HepG2 (cell line): ENCODE results near the gene KLF3. TPM values are rescaled to one million over a fixed set of nuclear protein-coding genes. Genes with fewer than 3 reads are reported as not detected.

Experiments used
- ATAC-seq: fragments of 200-7000 bp; cut with Tn5 transposase; 3 replicates; pipeline ENCODE4 v1.9.1; 2020; ENCODE audit warnings: mild to moderate bottlenecking, moderate library complexity
- BruUV-seq: library from RNA; stranded (reverse); fragments of 400-500 nt; replicated peaks from 2 replicates; lab custom pipeline; 2021; lab: Mats Ljungman, UMichigan
- CTCF ChIA-PET: fragments of 300-600 bp; formaldehyde crosslinking; extraction: SDS; loops from one replicate; lab custom pipeline; 2021; ENCODE audit warnings: low total read pairs, inconsistent platforms, low intra/inter-chr PET ratio; lab: Yijun Ruan, JAX
- POLR2A ChIA-PET: fragments of 350-600 bp; sonication (Branson Sonifier 250); formaldehyde crosslinking; loops from one replicate; lab custom pipeline; 2020; ENCODE audit warnings: antibody characterized with exemption, inconsistent platforms; lab: Yijun Ruan, JAX
- DNase-seq: peaks from one replicate; pipeline ENCODE4 v3.0.0-alpha.2; 2015; ENCODE audit warnings: low spot score
- FAIRE-seq: peaks from 3 replicates; lab custom pipeline; 2011; peaks lifted over from hg19 to GRCh38; lab: Jason Lieb, UNC
- H2AFZ ChIP-seq: one replicate; pipeline ENCODE4 v1.6.1; 2011; ENCODE audit warnings: low read length, inconsistent platforms
- H3K27ac ChIP-seq: fragments of 300-600 bp; 3 replicates; pipeline ENCODE4 v1.8.0; 2011; ENCODE audit warnings: mixed run types, mild to moderate bottlenecking, mixed read lengths, low read length, inconsistent platforms; ENCODE audit not compliant: insufficient read depth; ENCODE audit errors: extremely low read length
- H3K27me3 ChIP-seq, 2 experiments: fragments of 200-600 bp in 1 of 2; 2 replicates in 1 of 2; 3 replicates in 1 of 2; pipeline versions ENCODE4 v1.6.0 to v1.8.0; 2011; ENCODE audit warnings: low read length in 2 of 2, mild to moderate bottlenecking in 2 of 2, moderate library complexity in 2 of 2, inconsistent platforms in 1 of 2; ENCODE audit not compliant: insufficient read depth in 2 of 2, control insufficient read depth in 1 of 2
- H3K36me3 ChIP-seq, 2 experiments: fragments of 200-600 bp in 1 of 2; replicated peaks in 1 of 2; 2 replicates in 1 of 2; 3 replicates in 1 of 2; pipeline versions ENCODE4 v1.5.1 to v1.8.0; 2011; ENCODE audit warnings: low read length in 2 of 2, inconsistent platforms in 1 of 2; ENCODE audit not compliant: insufficient read depth in 2 of 2, control insufficient read depth in 1 of 2
- H3K4me1 ChIP-seq: 2 replicates; pipeline ENCODE4 v1.5.1; 2012; ENCODE audit warnings: low read length, inconsistent platforms; ENCODE audit not compliant: insufficient read depth
- H3K4me2 ChIP-seq: 2 replicates; pipeline ENCODE4 v1.6.0; 2011; ENCODE audit warnings: low read depth, low read length, inconsistent platforms
- H3K4me3 ChIP-seq, 3 experiments: fragments of 200-600 bp in 1 of 3; sonication (generic), shearing (Covaris generic) in 1 of 3; replicated peaks in 1 of 3; 2 replicates each; pipeline ENCODE4 v1.5.1; 2011 to 2016; ENCODE audit warnings: low read length in 3 of 3, inconsistent platforms in 2 of 3, low read depth in 2 of 3, mild to moderate bottlenecking in 2 of 3, control low read depth in 1 of 3, mixed read lengths in 1 of 3; ENCODE audit not compliant: insufficient read depth in 1 of 3
- H3K79me2 ChIP-seq: one replicate; pipeline ENCODE4 v1.6.1; 2011; ENCODE audit warnings: low read length, inconsistent platforms; ENCODE audit not compliant: insufficient read depth
- H3K9ac ChIP-seq: 2 replicates; pipeline ENCODE4 v1.6.0; 2011; ENCODE audit warnings: mild to moderate bottlenecking, low read depth, low read length, inconsistent platforms; ENCODE audit not compliant: insufficient read depth
- H3K9me3 ChIP-seq: 2 replicates; pipeline ENCODE4 v1.5.1; 2012; ENCODE audit warnings: mild to moderate bottlenecking, low read length
- H4K20me1 ChIP-seq: 2 replicates; pipeline ENCODE4 v1.6.0; 2011; ENCODE audit warnings: inconsistent platforms, mild to moderate bottlenecking, low read length, moderate library complexity; ENCODE audit not compliant: insufficient read depth
- CBX1 ChIP-seq: IDR thresholded peaks from one replicate; pipeline ENCODE4 v1.6.1; 2016; ENCODE audit warnings: antibody characterized with exemption, low read depth
- DMTF1 ChIP-seq: sonication (generic); formaldehyde crosslinking; IDR thresholded peaks from 2 replicates; pipeline ENCODE4 v1.4.0; 2020; ENCODE audit warnings: mild to moderate bottlenecking, missing genetic modification reagents
- KDM5B ChIP-seq: sonication (generic); formaldehyde crosslinking; IDR thresholded peaks from 2 replicates; pipeline ENCODE4 v1.4.0; 2020; ENCODE audit warnings: missing genetic modification reagents, mild to moderate bottlenecking, borderline replicate concordance
- MAFF ChIP-seq: IDR thresholded peaks from 2 replicates; pipeline ENCODE4 v1.6.1; 2011; ENCODE audit warnings: low read depth, low read length, improper control_type of control experiment
- MIER3 ChIP-seq: IDR thresholded peaks from 2 replicates; pipeline ENCODE4 v1.6.1; 2016; ENCODE audit warnings: missing compliant biosample characterization, borderline replicate concordance
- NBN ChIP-seq: fragments of 450-650 bp; conservative IDR thresholded peaks from 2 replicates; pipeline ENCODE4 v1.6.1; 2017
- STAG1 ChIP-seq: sonication (generic); formaldehyde crosslinking; IDR thresholded peaks from 2 replicates; pipeline ENCODE4 v1.4.0; 2020; ENCODE audit warnings: missing genetic modification reagents
- YEATS2 ChIP-seq: sonication (generic); formaldehyde crosslinking; IDR thresholded peaks from 2 replicates; pipeline ENCODE4 v1.4.0; 2020; ENCODE audit warnings: missing genetic modification reagents, borderline replicate concordance
- ZFP41 ChIP-seq: sonication (generic); formaldehyde crosslinking; IDR thresholded peaks from 2 replicates; pipeline ENCODE4 v1.4.0; 2020; ENCODE audit warnings: mild to moderate bottlenecking, missing genetic modification reagents, borderline replicate concordance
- ZGPAT ChIP-seq: IDR thresholded peaks from 2 replicates; pipeline ENCODE4 v1.6.1; 2016; ENCODE audit warnings: mild to moderate bottlenecking
- ZNF17 ChIP-seq: sonication (generic); formaldehyde crosslinking; IDR thresholded peaks from 2 replicates; pipeline ENCODE4 v1.5.0; 2020; ENCODE audit warnings: mild to moderate bottlenecking, missing genetic modification reagents
- ZNF33B ChIP-seq: sonication (generic); formaldehyde crosslinking; IDR thresholded peaks from 2 replicates; pipeline ENCODE4 v1.5.1; 2020; ENCODE audit warnings: mild to moderate bottlenecking, missing genetic modification reagents
- ZNF343 ChIP-seq: sonication (generic); formaldehyde crosslinking; IDR thresholded peaks from 2 replicates; pipeline ENCODE4 v1.4.0; 2020; ENCODE audit warnings: mild to moderate bottlenecking, missing genetic modification reagents
- ZNF367 ChIP-seq: sonication (generic); formaldehyde crosslinking; IDR thresholded peaks from 2 replicates; pipeline ENCODE4 v1.4.0; 2020; ENCODE audit warnings: missing genetic modification reagents, borderline replicate concordance
- ZNF672 ChIP-seq: sonication (generic); formaldehyde crosslinking; IDR thresholded peaks from 2 replicates; pipeline ENCODE4 v1.8.1; 2022; ENCODE audit warnings: missing genetic modification reagents
- ZNF83 ChIP-seq: sonication (generic); formaldehyde crosslinking; IDR thresholded peaks from 2 replicates; pipeline ENCODE4 v1.4.0; 2020; ENCODE audit warnings: missing genetic modification reagents, mild to moderate bottlenecking, borderline replicate concordance
- ZNF839 ChIP-seq: sonication (generic); formaldehyde crosslinking; IDR thresholded peaks from 2 replicates; pipeline ENCODE4 v1.4.0; 2020; ENCODE audit warnings: missing genetic modification reagents, mild to moderate bottlenecking, borderline replicate concordance
- ZSCAN9 ChIP-seq: IDR thresholded peaks from 2 replicates; pipeline ENCODE4 v1.6.1; 2016; ENCODE audit warnings: borderline replicate concordance
- WGBS: methylation state at CpG from one replicate; pipeline ENCODE4 v1.1.6; 2017; ENCODE audit warnings: low lambda C conversion rate; 5-methylcytosine and 5-hydroxymethylcytosine counted together
- in situ Hi-C: cut with HindIII; loops from 2 replicates; pipeline ENCODE4 v1.10.0; 2017; ENCODE audit warnings: low pct_unique_long_range_greater_than_20kb; ENCODE audit not compliant: extremely low pct_ligation_motif_present
- intact Hi-C: fragments of 100-400 bp; cut with micrococcal nuclease; formaldehyde crosslinking; loops from one replicate; pipeline ENCODE4 v1.10.0; 2022; ENCODE audit not compliant: unreplicated experiment
- polyA plus RNA-seq, 8 experiments: library from polyadenylated mRNA; depleted of rRNA in 3 of 8; stranded (reverse) in 7 of 8; unstranded in 1 of 8; fragments of >200 nt; fragmentation: Illumina TruSeq in 4 of 8; extraction: Trizol in 4 of 8; gene quantifications; 2 replicates each; pipeline versions ENCODE4 v1.2.1 to v1.2.3, GENCODE V29; 2011 to 2016; ENCODE audit warnings: low read depth in 4 of 8, missing spikeins in 1 of 8, mixed read lengths in 1 of 8; ENCODE audit not compliant: insufficient read depth in 1 of 8
- total RNA-seq, 5 experiments: library from RNA; depleted of rRNA; stranded (reverse); fragments of >200 nt; fragmentation: Illumina TruSeq; extraction: Trizol; gene quantifications; 2 replicates each; pipeline ENCODE4 v1.2.3, GENCODE V29; 2016; ENCODE audit warnings: low read depth in 1 of 5
- TF ChIP-seq, protein P1 (sequence below): sonication (generic); formaldehyde crosslinking; IDR thresholded peaks from 2 replicates; pipeline ENCODE4 v1.4.0; 2020; ENCODE audit warnings: missing genetic modification reagents

The KLF3 gene
- total and polyA plus RNA-seq, 2 of the 13 experiments (the other 11 are each of a cell fraction or from before 2014, with no cell fraction given), result 29.1 to 37.8 TPM

GRCh38 chr4:38615847-38616246 lies 48.2 kb upstream of the KLF3 start (continued):
- TF ChIP-seq DMTF1, result no peak

DNA sequence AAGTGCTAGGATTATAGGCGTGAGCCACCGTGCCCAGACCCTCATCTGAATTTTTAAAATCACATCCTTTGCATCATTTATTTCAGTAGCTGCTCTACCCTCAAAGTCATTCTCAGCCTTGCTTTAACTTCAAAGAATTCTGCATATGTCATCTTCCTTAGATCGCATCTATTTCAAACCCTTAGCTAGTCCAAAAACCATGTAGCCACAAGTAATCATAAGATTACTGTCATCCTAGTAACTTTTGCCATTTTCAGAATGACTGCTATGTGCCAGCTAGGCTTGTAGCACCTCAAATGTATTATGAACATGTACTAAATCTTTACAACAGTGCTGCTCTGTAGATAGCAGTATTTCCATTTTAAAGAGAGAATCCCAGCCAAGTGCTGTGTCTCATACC lies 45.5 kb upstream of the KLF3 start:
- no peaks in the 10 kb centered on the region for H3K27me3 ChIP-seq
- H2AFZ ChIP-seq, result no peak overlapping the region
- 90% methylated on average over 3 of the region's 3 CpGs for WGBS
- H3K4me2 ChIP-seq, result no peak overlapping the region
- FAIRE-seq, result no peak
- ATAC-seq, result no peak
- intact Hi-C loops, result no loop called here
- no peak for TF ChIP-seq ZSCAN9 (CRISPR knock-in tag)
- no peak for TF ChIP-seq MAFF
- no peak for TF ChIP-seq YEATS2
- no peak for TF ChIP-seq MIER3 (CRISPR knock-in tag)
- TF ChIP-seq ZNF839 (CRISPR knock-in tag), result no peak
- TF ChIP-seq ZNF367, result no peak
- no peak for TF ChIP-seq ZFP41 (CRISPR knock-in tag)
- TF ChIP-seq ZNF83 (CRISPR knock-in tag), result no peak
- TF ChIP-seq ZNF17, result no peak
- no peak for TF ChIP-seq STAG1 (CRISPR knock-in tag)
- TF ChIP-seq ZNF343 (CRISPR knock-in tag), result no peak
- no peak for TF ChIP-seq ZNF672 (CRISPR knock-in tag)
- TF ChIP-seq CBX1, result no peak
- no peak for TF ChIP-seq ZNF33B (CRISPR knock-in tag)
- no peak for TF ChIP-seq KDM5B
- no peak for TF ChIP-seq ZGPAT
- TF ChIP-seq, protein P1, sequence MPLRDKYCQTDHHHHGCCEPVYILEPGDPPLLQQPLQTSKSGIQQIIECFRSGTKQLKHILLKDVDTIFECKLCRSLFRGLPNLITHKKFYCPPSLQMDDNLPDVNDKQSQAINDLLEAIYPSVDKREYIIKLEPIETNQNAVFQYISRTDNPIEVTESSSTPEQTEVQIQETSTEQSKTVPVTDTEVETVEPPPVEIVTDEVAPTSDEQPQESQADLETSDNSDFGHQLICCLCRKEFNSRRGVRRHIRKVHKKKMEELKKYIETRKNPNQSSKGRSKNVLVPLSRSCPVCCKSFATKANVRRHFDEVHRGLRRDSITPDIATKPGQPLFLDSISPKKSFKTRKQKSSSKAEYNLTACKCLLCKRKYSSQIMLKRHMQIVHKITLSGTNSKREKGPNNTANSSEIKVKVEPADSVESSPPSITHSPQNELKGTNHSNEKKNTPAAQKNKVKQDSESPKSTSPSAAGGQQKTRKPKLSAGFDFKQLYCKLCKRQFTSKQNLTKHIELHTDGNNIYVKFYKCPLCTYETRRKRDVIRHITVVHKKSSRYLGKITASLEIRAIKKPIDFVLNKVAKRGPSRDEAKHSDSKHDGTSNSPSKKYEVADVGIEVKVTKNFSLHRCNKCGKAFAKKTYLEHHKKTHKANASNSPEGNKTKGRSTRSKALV (CRISPR knock-in tag), result no peak
- no peak for TF ChIP-seq NBN
- no peaks in the 10 kb centered on the region for H4K20me1 ChIP-seq
- H3K79me2 ChIP-seq, result no peaks in the 10 kb centered on the region
- no peak for DNase-seq
- peaks cover 62% of the 10 kb centered on the region for H3K4me1 ChIP-seq
- H3K27ac ChIP-seq, result no peak overlapping the region
- ChIA-PET CTCF (no interaction called here), POLR2A (no interaction called here)
- no peaks in the 10 kb centered on the region for H3K36me3 ChIP-seq
- H3K9me3 ChIP-seq, result no peaks in the 10 kb centered on the region
- H3K4me3 ChIP-seq, result no peak overlapping the region
- BruUV-seq, result no TSS peak
- no peak overlapping the region for H3K9ac ChIP-seq
- in situ Hi-C loops, result no loop called here
